GM12892 (cell line): Measurements from ENCODE around the gene TEX52.

Source experiments
- POLR2A ChIP-seq: IDR thresholded peaks from 2 replicates; pipeline ENCODE4 v1.6.1; 2011; ENCODE audit warnings: low read depth, low read length, control low read depth
- POLR2AphosphoS5 ChIP-seq: IDR thresholded peaks from 2 replicates; pipeline ENCODE4 v1.6.1; 2011; ENCODE audit warnings: low read depth, low read length, control low read depth
- TAF1 ChIP-seq: IDR thresholded peaks from 2 replicates; pipeline ENCODE4 v1.6.1; 2011; ENCODE audit warnings: low read depth, mild to moderate bottlenecking, control low read depth, low read length, borderline replicate concordance

- TF ChIP-seq POLR2A (no peak), TAF1 (no peak), POLR2AphosphoS5 (no peak)
These were observed 51.7 kb downstream of the TEX52 start for GRCh38 chr12:2805143-2805520.
